Measurements from ENCODE around the gene CACNA1C.

The CACNA1C gene

DNA sequence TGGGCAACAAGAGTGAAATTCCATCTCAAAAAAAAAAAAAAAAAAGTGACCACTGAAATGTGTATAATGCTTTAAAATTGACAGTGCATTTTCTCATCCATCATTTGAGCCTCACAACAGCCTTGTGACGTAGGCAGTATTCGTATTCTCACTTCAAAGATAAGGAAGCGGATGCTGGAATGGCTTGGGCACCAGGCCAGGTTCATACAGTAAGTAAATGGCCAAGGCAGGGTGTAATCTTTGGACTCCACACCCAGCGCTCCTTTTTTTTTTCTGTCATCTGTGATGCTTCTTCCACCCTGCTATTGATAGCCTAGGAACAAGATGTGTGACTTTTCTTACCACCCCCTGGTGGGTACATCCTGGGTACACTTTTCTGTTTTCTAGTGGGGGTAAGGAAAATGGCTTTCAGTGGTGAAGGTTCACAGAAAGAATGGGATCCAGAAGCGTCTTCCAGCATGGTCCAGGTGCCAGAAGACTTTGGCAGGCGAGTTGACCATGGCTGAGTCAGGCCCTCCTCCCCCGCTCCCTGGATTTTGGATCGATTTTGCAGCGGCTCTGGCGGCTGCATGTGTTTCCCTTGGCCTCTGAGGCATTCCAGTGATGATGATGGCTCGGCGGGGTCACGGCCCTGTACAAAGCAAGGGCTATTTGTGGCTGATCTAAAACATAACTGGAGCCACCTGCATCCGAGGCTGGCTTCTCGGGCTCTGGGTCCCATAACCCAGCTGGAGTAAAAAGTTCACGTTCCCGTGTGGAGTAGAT lies 110.6 kb downstream of the CACNA1C start:
- H3K4me3 ChIP-seq (ENCODE audit: low read depth, low read length): no peak overlapping the region
- no peak for TF ChIP-seq CTCF (IDR thresholded peaks at IDR 0.05; ENCODE audit: low read depth, low read length)

GRCh38 chr12:2165021-2165420 lies 112.2 kb downstream of the CACNA1C start:
- no peak for TF ChIP-seq CTCF (IDR thresholded peaks at IDR 0.05; ENCODE audit: low read depth, low read length)
- no peak overlapping the region for H3K4me3 ChIP-seq (ENCODE audit: low read depth, low read length)

GRCh38 chr12:2165927-2166326 lies 113.1 kb downstream of the CACNA1C start:
- TF ChIP-seq CTCF (IDR thresholded peaks at IDR 0.05; ENCODE audit: low read depth, low read length): no peak
- no peak overlapping the region for H3K4me3 ChIP-seq (ENCODE audit: low read depth, low read length)

GRCh38 chr12:2166696-2167095 lies 113.9 kb downstream of the CACNA1C start:
- H3K4me3 ChIP-seq (ENCODE audit: low read depth, low read length): no peak overlapping the region
- no peak for TF ChIP-seq CTCF (IDR thresholded peaks at IDR 0.05; ENCODE audit: low read depth, low read length)

- TF ChIP-seq CTCF (IDR thresholded peaks at IDR 0.05; ENCODE audit: low read depth, low read length): no peak
Measured at GRCh38 chr12:2167231-2167630, 114.4 kb downstream of the CACNA1C start.

GRCh38 chr12:2168808-2169207 lies 116.0 kb downstream of the CACNA1C start:
- H3K4me3 ChIP-seq (ENCODE audit: low read depth, low read length): no peak overlapping the region
- no peak for TF ChIP-seq CTCF (IDR thresholded peaks at IDR 0.05; ENCODE audit: low read depth, low read length)

More at GRCh38 chr12:2167231-2167630, 114.4 kb downstream of the CACNA1C start:
- H3K4me3 ChIP-seq (ENCODE audit: low read depth, low read length): no peak overlapping the region

DNA sequence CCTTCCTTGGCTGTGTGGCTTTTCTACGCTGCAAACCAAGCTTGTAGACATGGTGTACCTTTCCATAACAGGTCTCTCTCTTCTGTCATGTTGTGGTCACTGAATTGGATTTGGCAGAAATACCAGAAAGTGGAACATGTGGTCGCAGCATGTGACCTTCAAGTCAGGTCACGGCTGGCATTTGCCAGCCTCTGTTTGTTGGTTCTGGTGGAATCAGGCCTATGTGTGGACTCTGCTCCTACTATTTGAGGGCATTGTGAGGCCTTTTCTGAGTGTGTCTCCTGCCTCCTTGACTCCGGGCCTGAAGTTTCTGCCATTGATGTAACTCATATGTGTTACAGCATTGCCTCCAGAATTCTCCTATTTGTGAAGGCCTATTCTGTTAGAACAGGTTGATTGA lies 116.7 kb downstream of the CACNA1C start:
- TF ChIP-seq CTCF (IDR thresholded peaks at IDR 0.05; ENCODE audit: low read depth, low read length): no peak
- no peak overlapping the region for H3K4me3 ChIP-seq (ENCODE audit: low read depth, low read length)

Data from WI38 (cell line).